Glutamatergic neuron (in vitro differentiated cells): Measurements from ENCODE around the gene GIN1. TPM values are rescaled to one million over a fixed set of nuclear protein-coding genes. Genes with fewer than 3 reads are reported as not detected.

Source experiments
- DNase-seq: peaks from one replicate; pipeline ENCODE4 v3.0.0; 2022
- H3K27ac Mint-ChIP-seq: one replicate; pipeline ENCODE4 v1.8.0; 2020; ENCODE audit warnings: mild to moderate bottlenecking, mixed read lengths, inconsistent platforms; ENCODE audit not compliant: unreplicated experiment
- H3K27me3 Mint-ChIP-seq: one replicate; pipeline ENCODE4 v1.8.0; 2020; ENCODE audit warnings: mild to moderate bottlenecking, moderate library complexity, mixed read lengths, inconsistent platforms; ENCODE audit not compliant: unreplicated experiment
- H3K36me3 Mint-ChIP-seq: one replicate; pipeline ENCODE4 v1.8.0; 2020; ENCODE audit warnings: mild to moderate bottlenecking, mixed read lengths, inconsistent platforms; ENCODE audit not compliant: unreplicated experiment
- H3K4me1 Mint-ChIP-seq: one replicate; pipeline ENCODE4 v1.8.0; 2020; ENCODE audit warnings: mild to moderate bottlenecking, low read depth, mixed read lengths, inconsistent platforms; ENCODE audit not compliant: unreplicated experiment
- H3K4me3 Mint-ChIP-seq: one replicate; pipeline ENCODE4 v1.8.0; 2020; ENCODE audit warnings: mild to moderate bottlenecking, mixed read lengths, inconsistent platforms; ENCODE audit not compliant: unreplicated experiment
- H3K9me3 Mint-ChIP-seq: one replicate; pipeline ENCODE4 v1.8.0; 2020; ENCODE audit warnings: mild to moderate bottlenecking, moderate library complexity, mixed read lengths, inconsistent platforms; ENCODE audit not compliant: unreplicated experiment
- total RNA-seq: library from RNA; stranded (reverse); fragmentation: NEBNext Ultra II Directional; extraction: Animal tissue kit (Norgen Biotek cat#: 25700); gene quantifications from one replicate; pipeline ENCODE4 v1.2.1, GENCODE V29; 2021; ENCODE audit not compliant: unreplicated experiment
- TF ChIP-seq, protein P1 (sequence below): fragments of 200-600 bp; sonication (generic); IDR thresholded peaks from one replicate; pipeline ENCODE4 v1.5.0; 2021; ENCODE audit not compliant: partially characterized antibody, unreplicated experiment

The GIN1 gene
- total RNA-seq, 1 donor from 2014 or later, result 9.6 TPM

DNA sequence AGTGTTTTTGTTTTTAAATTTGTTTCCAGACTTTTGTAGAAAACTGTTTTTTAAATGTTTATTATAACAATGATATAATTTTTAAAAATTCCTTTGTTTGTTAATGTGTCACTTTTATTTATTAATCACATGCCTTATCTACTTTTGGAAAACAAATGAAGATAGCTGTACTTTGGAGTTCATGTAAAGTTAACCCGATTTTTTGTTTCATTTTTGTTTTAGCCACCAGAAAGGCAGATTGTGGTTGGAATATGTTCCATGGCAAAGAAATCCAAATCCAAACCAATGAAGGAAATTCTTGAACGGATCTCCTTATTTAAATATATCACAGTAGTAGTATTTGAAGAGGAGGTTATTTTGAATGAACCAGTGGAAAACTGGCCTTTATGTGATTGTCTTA lies 13.3 kb upstream of the GIN1 start:
- H3K36me3 Mint-ChIP-seq, result no peaks in the 10 kb centered on the region
- H3K27ac Mint-ChIP-seq, result no peak overlapping the region
- no peaks in the 10 kb centered on the region for H3K4me1 Mint-ChIP-seq
- no peak for DNase-seq
- H3K9me3 Mint-ChIP-seq, result no peaks in the 10 kb centered on the region
- H3K27me3 Mint-ChIP-seq, result no peaks in the 10 kb centered on the region
- TF ChIP-seq, protein P1, sequence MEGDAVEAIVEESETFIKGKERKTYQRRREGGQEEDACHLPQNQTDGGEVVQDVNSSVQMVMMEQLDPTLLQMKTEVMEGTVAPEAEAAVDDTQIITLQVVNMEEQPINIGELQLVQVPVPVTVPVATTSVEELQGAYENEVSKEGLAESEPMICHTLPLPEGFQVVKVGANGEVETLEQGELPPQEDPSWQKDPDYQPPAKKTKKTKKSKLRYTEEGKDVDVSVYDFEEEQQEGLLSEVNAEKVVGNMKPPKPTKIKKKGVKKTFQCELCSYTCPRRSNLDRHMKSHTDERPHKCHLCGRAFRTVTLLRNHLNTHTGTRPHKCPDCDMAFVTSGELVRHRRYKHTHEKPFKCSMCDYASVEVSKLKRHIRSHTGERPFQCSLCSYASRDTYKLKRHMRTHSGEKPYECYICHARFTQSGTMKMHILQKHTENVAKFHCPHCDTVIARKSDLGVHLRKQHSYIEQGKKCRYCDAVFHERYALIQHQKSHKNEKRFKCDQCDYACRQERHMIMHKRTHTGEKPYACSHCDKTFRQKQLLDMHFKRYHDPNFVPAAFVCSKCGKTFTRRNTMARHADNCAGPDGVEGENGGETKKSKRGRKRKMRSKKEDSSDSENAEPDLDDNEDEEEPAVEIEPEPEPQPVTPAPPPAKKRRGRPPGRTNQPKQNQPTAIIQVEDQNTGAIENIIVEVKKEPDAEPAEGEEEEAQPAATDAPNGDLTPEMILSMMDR, result no peak
- no peak overlapping the region for H3K4me3 Mint-ChIP-seq

DNA sequence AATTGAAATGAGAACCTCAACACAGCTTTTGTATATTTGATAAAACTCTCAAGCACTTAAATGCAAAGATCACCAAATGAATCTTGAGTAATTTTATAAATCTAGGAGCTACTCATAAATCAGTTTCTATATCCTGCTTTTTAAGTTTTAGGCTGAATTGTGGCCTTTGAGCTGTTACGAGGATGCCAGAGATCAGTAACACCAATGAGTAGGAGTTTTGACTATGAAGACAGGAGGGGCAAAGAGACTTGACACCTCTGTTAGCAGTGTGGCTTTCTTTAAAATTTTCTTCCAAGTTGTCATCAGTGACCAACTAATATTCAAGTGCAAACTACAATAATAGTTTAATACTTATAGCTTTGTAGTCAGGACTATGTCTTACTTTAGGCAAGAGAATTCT lies 12.7 kb upstream of the GIN1 start:
- DNase-seq, result no peak
- H3K4me1 Mint-ChIP-seq, result no peaks in the 10 kb centered on the region
- no peak overlapping the region for H3K4me3 Mint-ChIP-seq
- no peaks in the 10 kb centered on the region for H3K36me3 Mint-ChIP-seq
- no peaks in the 10 kb centered on the region for H3K27me3 Mint-ChIP-seq
- TF ChIP-seq, protein P1, result no peak
- H3K9me3 Mint-ChIP-seq, result no peaks in the 10 kb centered on the region
- H3K27ac Mint-ChIP-seq, result no peak overlapping the region

DNA sequence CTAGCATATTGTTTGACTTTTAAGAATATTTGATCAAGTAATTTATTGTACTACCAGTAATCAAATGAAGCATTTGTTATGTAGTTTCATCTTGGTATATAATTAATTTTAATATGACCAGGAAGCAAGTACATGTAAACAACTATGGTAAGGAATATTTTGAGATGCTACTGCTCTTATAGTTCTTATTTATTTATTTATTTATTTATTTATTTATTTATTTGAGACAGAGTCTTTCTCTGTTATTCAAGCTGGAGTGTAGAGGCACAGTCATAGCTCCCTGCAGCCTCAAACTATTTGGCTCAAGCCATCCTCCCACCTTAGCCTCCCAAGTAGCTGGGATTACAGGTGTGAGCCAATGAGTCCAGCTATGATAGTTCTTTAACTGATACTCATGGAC lies 8.3 kb upstream of the GIN1 start:
- no peaks in the 10 kb centered on the region for H3K36me3 Mint-ChIP-seq
- no peaks in the 10 kb centered on the region for H3K9me3 Mint-ChIP-seq
- TF ChIP-seq, protein P1, result no peak
- H3K27me3 Mint-ChIP-seq, result no peaks in the 10 kb centered on the region
- H3K27ac Mint-ChIP-seq, result no peak overlapping the region
- no peak for DNase-seq
- no peak overlapping the region for H3K4me3 Mint-ChIP-seq
- no peaks in the 10 kb centered on the region for H3K4me1 Mint-ChIP-seq

DNA sequence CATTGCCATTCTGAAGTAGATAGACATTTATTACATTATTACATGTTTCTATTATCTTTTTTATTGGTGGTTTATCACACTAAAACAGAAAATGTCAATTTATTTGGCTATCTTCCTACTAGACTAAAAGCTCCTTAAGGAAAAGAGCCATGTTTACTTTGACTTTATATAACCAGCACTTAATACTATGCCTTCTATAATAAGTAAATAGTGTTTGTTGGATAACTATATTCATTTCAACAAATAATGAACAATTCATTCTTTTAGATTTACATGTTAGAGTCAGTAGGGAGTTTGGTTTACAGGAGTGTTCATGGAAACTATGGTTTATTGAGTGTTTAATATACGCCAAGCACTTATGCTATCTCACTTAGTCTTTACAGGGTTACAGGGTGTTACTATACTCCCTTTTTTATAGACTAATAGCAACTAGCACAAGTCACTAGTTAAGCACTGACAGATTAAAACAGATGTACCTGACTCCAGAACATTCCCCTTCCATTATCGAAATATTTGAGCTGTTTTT lies 7.4 kb upstream of the GIN1 start:
- Mint-ChIP-seq H3K9me3 (peaks cover 2% of the 10 kb centered on the region), H3K27ac (no peak overlapping the region), H3K27me3 (no peaks in the 10 kb centered on the region), H3K4me3 (no peak overlapping the region), H3K4me1 (peaks cover 3% of the 10 kb centered on the region), H3K36me3 (no peaks in the 10 kb centered on the region)
- DNase-seq, result no peak
- TF ChIP-seq, protein P1, result no peak

DNA sequence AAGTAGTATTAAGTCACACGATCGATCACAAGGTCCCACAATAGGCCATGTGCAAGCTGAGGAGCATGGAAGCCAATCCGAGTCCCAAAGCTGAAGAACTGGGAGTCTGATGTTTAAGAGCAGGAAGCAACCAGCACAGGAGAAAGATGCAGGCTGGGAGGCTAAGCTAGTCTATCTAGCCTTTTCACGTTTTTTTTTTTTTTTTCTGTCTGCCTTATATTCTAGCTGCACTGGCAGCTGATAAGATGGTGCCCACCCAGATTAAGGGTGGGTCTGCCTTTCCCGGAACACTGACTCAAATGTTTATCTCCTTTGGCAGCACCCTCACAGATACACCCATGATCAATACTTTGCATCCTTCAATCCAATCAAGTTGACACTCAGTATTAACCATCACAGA lies 6.6 kb upstream of the GIN1 start:
- no peak overlapping the region for H3K4me3 Mint-ChIP-seq
- no peaks in the 10 kb centered on the region for H3K36me3 Mint-ChIP-seq
- no peak for DNase-seq
- TF ChIP-seq, protein P1, result no peak
- H3K27me3 Mint-ChIP-seq, result no peaks in the 10 kb centered on the region
- H3K9me3 Mint-ChIP-seq, result peaks cover 2% of the 10 kb centered on the region
- H3K4me1 Mint-ChIP-seq, result peaks cover 6% of the 10 kb centered on the region
- no peak overlapping the region for H3K27ac Mint-ChIP-seq
